Measurements from ENCODE around the gene HPCAL1.

The HPCAL1 gene

DNA sequence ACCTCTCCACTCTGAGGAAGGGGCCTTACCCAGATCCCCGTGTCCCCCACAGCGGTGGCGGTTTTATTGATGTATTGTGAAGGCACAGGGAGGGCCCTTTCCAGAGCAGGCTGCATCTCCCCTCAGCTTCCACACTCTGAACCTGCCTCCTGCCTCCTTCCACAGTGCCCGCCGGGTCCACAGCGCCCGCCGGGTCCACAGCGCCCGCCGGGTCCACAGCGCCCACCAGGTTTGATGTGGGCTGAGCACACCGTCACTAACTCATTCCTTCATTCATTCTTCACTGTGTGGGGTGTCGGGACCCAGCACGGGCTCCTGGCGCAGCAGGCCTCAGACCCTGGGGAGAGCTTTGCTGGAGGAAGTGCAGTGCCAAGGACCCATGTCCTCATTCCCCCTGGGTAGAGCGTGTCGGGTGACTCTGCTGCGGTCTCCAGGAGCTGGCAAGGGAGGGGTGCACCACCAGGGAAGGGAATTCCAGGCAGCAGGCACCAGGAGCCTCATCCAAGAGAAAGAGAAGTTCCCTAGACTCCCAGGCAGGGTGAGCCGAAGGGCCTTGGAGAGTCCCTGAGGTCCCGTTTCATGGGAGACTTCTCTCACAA lies 57.1 kb downstream of the HPCAL1 start:
- no peak for DNase-seq (ENCODE audit: low spot score)
- CTCF ChIA-PET, result interaction anchor here (0.7 kb wide), 1 partner anchor 25 kb away, joined by 3 read pairs; no protein-coding TSS in a partner anchor
- no peak overlapping the region for H3K27ac ChIP-seq
- POLR2A ChIA-PET (ENCODE audit: low non-redundant PET), result no interaction called here
- TF ChIP-seq, protein P1, sequence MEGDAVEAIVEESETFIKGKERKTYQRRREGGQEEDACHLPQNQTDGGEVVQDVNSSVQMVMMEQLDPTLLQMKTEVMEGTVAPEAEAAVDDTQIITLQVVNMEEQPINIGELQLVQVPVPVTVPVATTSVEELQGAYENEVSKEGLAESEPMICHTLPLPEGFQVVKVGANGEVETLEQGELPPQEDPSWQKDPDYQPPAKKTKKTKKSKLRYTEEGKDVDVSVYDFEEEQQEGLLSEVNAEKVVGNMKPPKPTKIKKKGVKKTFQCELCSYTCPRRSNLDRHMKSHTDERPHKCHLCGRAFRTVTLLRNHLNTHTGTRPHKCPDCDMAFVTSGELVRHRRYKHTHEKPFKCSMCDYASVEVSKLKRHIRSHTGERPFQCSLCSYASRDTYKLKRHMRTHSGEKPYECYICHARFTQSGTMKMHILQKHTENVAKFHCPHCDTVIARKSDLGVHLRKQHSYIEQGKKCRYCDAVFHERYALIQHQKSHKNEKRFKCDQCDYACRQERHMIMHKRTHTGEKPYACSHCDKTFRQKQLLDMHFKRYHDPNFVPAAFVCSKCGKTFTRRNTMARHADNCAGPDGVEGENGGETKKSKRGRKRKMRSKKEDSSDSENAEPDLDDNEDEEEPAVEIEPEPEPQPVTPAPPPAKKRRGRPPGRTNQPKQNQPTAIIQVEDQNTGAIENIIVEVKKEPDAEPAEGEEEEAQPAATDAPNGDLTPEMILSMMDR (conservative IDR thresholded peaks at IDR 0.05; ENCODE audit: low read depth), result no peak

DNA sequence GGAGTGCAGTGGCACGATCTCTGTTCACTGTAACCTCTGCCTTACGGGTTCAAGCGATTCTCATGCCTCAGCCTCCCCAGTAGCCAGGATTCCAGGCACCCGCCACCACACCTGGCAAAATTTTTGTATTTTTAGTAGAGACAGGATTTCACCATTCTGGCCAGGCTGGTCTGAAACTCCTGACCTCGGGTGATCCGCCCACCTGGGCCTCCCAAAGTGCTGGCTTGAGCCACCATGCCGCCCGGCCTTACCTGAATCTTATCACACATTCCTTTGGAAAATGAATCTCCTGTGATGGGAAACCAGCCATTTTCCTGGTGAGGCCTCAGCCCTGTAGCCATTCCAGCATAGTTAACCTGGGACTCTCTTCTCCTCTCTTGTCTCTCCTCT lies 57.8 kb downstream of the HPCAL1 start:
- no peak for DNase-seq (ENCODE audit: low spot score)
- POLR2A ChIA-PET (ENCODE audit: low non-redundant PET), result no interaction called here
- CTCF ChIA-PET, result no interaction called here
- TF ChIP-seq, protein P1 (conservative IDR thresholded peaks at IDR 0.05; ENCODE audit: low read depth), result no peak
- peak overlapping the region; percentile 23 for H3K27ac ChIP-seq

DNA sequence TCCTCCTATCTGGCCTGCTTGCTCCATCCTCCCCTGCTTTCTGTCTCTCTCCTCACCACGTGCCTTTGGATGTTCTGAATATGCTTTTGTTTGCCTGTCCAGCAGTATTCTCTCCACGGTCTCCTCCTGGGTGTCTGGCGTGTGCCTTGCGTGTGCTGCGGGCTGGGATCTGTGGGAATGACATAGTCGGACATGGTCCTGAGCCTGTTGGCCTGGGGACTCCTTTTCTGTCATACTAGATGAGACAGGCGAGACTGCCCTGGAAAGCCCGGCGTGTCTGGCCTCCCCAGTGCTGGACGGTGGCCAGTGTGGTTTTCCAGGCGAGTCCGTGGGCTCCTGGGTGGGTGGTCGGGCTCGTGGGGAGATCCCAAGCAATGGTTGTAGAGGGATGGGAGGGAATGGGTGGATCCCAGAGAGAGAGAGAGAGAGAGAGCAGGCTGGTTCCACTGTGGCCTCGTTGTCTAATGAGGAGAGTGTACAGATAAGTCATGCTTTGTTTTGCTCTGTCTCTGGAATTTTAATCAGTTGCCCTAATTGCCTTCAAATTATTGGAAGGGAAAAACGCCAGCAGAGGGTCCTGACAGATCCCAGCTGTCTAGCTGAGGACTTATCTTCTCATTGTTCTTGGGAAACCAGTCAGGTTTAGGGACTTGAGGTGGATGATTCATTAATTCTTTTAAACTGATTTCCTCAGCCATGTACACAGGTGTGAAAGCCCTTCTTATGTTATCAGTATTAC lies 58.3 kb downstream of the HPCAL1 start:
- POLR2A ChIA-PET (ENCODE audit: low non-redundant PET), result no interaction called here
- no peak for DNase-seq (ENCODE audit: low spot score)

DNA sequence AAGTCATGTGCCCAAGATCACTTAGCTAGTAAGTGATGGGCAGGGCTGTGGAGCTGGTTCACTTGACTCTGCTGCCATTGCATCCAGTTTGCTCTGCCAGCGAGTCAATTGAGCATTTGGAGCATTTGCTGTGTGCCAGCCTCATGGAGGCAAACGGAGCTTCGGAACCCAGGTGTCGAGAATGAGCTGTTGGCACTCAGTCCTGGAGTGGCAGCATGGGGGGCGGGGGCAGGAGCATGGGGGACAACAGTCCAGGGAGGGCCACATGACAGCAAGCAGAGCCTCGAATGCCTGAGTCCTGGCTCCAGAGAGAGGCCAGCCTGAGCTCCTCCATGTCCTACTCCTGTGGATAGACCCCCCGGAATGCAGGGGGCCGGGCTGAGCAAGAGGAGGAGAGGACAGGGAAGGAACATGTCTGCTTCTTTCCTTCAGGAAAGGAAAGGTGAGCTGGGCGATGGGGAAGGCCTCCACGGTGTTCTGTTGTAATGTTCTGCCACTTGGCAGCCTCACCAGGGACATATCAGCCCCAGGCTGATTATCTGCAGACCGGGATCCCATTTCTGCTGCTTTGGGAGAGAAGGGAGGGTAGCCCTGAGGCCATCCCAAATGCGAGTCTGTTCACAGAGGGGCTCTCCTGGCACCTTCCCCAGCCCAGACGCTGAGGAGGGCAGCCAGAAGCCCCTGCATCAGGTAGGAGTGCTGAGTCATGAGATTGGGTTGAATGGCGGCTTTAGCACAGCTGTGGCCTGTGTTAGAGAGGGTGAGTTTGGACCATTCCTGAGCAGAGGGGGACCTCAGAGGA lies 59.6 kb downstream of the HPCAL1 start:
- peak overlapping the region; percentile 5; the same call in 1 of the 2 replicates for H3K27ac ChIP-seq
- CTCF ChIA-PET, result no interaction called here
- no peak for DNase-seq (ENCODE audit: low spot score)
- POLR2A ChIA-PET (ENCODE audit: low non-redundant PET), result interaction anchor here (0.5 kb wide), 1 partner anchor 9 kb away, joined by 3 read pairs; no protein-coding TSS in a partner anchor
- TF ChIP-seq, protein P1 (conservative IDR thresholded peaks at IDR 0.05; ENCODE audit: low read depth), result no peak

More for the DNA sequence above, 58.3 kb downstream of the HPCAL1 start:
- CTCF ChIA-PET, result no interaction called here
- H3K27ac ChIP-seq, result peak overlapping the region; percentile 23
- TF ChIP-seq, protein P1 (conservative IDR thresholded peaks at IDR 0.05; ENCODE audit: low read depth), result no peak

DNA sequence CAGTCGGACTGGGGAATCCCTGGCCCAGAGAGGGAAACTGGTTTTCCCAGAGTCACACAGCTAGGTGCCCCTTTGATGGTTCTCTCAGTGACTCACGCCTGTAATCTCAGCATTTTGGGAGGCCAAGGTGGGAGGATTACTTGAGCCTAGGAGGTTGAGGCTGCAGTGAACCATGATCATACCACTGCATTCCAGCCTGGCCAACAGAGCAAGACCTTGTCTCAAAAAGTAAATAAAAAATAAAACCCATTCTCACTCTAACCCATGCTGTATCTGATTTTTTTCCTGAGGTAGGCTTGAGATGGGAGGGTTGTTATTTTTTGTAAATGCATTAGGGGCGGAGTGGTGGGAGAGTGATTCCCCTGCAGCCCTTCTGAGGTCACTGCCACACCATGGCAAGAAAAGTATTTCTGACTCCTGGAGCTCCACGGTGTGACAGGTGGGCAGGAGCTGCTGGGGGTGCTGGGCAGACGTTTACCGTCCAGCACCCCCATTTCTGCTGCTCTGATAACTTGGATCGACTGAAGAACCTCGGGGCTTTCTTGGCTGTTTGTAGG lies 60.3 kb downstream of the HPCAL1 start:
- TF ChIP-seq, protein P1 (conservative IDR thresholded peaks at IDR 0.05; ENCODE audit: low read depth), result no peak
- H3K27ac ChIP-seq, result peak overlapping the region; percentile 5
- CTCF ChIA-PET, result no interaction called here
- no peak for DNase-seq (ENCODE audit: low spot score)
- POLR2A ChIA-PET (ENCODE audit: low non-redundant PET), result no interaction called here
